ENCODE data around the gene PRKCZ.

PRKCZ gene

DNA sequence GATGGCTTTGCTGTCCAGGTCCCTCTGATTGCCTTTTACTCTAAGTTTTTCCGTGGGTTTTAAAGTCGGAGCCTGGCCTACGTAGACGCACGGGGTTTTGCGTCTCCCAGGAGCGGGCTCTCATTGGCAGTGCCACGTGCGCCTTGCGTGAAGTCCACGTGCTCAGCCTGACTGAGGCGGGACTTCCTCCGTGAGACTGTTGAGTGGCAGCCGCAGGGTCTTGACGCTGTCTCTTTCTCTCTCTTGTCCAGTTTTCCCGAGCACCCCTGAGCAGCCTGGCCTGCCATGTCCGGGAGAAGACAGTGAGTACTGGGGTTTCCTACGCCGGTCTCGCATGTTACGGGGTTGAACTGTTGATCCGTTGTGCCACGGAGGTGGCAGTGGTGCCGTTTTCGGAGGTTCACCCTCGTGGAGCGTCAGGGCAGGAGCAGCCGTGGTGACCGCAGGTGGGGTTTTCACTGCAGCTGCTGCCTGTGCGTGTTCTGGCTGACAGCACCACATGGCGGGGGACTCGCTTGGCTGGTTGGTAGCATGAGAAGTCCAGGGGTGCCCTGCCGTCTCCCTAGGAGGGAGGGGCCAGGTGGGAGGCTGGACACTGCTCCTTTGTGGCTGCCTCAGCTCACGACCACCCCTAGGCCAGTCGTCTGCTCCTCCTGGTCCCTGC is 9.2 kb downstream of the PRKCZ start:
- Histone ChIP-seq H3K9ac (no peak overlapping the region), H3K79me2 (no peaks in the 10 kb centered on the region), H3K27ac (no peak overlapping the region), H3K4me1 (no peaks in the 10 kb centered on the region), H3K36me3 (ENCODE audit: control insufficient read depth, insufficient read depth, low read length) (no peaks in the 10 kb centered on the region), H3K4me3 (ENCODE audit: low read depth, low read length) (no peak overlapping the region), H3K4me2 (ENCODE audit: low read length) (no peak overlapping the region), H2AFZ (no peak overlapping the region), H3K9me3 (ENCODE audit: control insufficient read depth, low read length) (no peaks in the 10 kb centered on the region), H3K27me3 (ENCODE audit: control insufficient read depth, insufficient read depth, low read length) (no peaks in the 10 kb centered on the region)
- TF ChIP-seq, protein P1, sequence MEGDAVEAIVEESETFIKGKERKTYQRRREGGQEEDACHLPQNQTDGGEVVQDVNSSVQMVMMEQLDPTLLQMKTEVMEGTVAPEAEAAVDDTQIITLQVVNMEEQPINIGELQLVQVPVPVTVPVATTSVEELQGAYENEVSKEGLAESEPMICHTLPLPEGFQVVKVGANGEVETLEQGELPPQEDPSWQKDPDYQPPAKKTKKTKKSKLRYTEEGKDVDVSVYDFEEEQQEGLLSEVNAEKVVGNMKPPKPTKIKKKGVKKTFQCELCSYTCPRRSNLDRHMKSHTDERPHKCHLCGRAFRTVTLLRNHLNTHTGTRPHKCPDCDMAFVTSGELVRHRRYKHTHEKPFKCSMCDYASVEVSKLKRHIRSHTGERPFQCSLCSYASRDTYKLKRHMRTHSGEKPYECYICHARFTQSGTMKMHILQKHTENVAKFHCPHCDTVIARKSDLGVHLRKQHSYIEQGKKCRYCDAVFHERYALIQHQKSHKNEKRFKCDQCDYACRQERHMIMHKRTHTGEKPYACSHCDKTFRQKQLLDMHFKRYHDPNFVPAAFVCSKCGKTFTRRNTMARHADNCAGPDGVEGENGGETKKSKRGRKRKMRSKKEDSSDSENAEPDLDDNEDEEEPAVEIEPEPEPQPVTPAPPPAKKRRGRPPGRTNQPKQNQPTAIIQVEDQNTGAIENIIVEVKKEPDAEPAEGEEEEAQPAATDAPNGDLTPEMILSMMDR (IDR thresholded peaks at IDR 0.05) = no peak

DNA sequence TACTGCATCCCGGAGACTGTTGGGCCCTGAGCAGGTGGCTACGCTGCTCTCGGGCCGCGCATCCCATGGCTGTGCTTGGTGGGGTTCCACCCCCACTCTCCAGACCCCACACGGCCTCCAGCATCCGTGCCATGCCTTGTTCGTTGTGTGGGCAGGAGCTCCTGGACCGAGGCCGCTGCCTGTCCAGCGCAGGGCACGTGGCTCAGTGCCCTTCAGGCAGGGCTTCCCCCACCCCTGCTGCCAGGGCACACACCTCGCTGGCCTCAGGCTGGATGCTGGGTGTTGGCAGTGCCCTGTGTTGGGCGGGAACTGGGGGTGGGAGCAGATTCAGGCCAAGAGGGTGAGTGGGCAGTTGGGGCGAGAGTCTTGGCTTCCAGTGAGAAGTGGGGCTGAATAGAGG is 9.9 kb downstream of the PRKCZ start:
- Histone ChIP-seq H3K4me2 (ENCODE audit: low read length) (no peak overlapping the region), H2AFZ (no peak overlapping the region), H3K79me2 (no peaks in the 10 kb centered on the region), H3K4me1 (no peaks in the 10 kb centered on the region), H3K36me3 (ENCODE audit: control insufficient read depth, insufficient read depth, low read length) (no peaks in the 10 kb centered on the region), H3K4me3 (ENCODE audit: low read depth, low read length) (no peak overlapping the region), H3K27ac (no peak overlapping the region), H3K9me3 (ENCODE audit: control insufficient read depth, low read length) (no peaks in the 10 kb centered on the region), H3K9ac (no peak overlapping the region), H3K27me3 (ENCODE audit: control insufficient read depth, insufficient read depth, low read length) (no peaks in the 10 kb centered on the region)
- TF ChIP-seq, protein P1 (IDR thresholded peaks at IDR 0.05) = no peak

DNA sequence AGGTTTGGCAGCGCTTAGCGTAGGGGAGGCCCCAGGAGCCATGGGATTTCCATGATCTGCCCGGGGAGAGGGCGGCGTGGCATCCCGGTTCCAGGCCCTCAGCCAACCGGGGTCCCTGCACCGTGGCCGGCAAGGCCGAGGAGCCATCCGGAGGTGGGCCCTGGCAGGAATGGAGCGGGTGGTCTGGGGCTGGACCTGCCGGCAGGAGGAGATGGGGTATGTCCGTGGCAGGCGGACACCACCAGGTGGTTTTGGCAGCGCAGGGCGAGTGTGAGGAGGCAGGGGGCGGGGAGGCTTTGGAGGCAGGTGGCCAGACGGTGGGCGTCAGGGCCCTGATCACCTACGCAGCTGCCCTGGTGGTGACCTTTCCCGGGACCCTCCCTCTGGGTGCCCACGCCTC is 10.3 kb downstream of the PRKCZ start:
- H3K9ac ChIP-seq = no peak overlapping the region
- no peaks in the 10 kb centered on the region for H3K9me3 ChIP-seq (ENCODE audit: control insufficient read depth, low read length)
- no peaks in the 10 kb centered on the region for H3K36me3 ChIP-seq (ENCODE audit: control insufficient read depth, insufficient read depth, low read length)
- H3K4me3 ChIP-seq (ENCODE audit: low read depth, low read length) = no peak overlapping the region
- no peaks in the 10 kb centered on the region for H3K4me1 ChIP-seq
- H3K4me2 ChIP-seq (ENCODE audit: low read length) = no peak overlapping the region
- no peaks in the 10 kb centered on the region for H3K79me2 ChIP-seq
- H2AFZ ChIP-seq = no peak overlapping the region
- H3K27ac ChIP-seq = no peak overlapping the region
- TF ChIP-seq, protein P1 (IDR thresholded peaks at IDR 0.05) = no peak
- H3K27me3 ChIP-seq (ENCODE audit: control insufficient read depth, insufficient read depth, low read length) = no peaks in the 10 kb centered on the region

DNA sequence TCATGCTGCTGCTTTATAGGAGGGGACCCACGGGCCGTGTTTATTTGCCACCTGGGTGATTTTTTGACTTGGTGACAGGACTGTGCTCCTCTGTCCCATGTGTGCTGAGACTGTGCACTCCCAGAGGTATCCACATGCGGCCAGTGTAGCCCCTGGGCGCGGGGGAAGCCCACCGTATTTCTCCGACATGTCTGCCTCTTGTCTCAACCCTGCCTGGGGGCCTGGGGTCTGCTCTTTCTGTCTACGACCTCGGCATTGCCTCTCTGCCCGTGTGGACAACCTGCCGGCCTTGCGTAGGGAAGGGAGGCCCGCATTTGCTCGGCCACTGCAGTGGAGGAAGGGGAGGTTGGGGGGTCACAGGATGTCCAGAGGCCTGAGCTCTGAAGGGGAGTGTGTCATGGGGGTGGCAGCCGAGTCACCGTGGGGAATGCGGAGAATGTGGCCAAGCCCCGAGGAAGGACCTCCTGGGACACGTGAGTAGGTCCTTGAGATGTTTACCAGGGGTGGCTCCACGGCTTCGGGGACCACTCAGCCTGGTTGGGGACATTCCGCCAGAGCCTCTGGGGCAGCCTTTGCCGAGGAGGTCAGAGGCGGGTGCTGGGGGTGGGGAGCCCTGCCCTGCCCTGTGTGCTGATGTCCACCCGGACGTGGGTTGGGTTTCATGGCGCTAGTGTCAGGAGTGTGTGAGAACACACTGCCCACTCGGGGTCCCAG is 11.0 kb downstream of the PRKCZ start:
- no peaks in the 10 kb centered on the region for H3K36me3 ChIP-seq (ENCODE audit: control insufficient read depth, insufficient read depth, low read length)
- H3K79me2 ChIP-seq = no peaks in the 10 kb centered on the region
- H3K4me3 ChIP-seq (ENCODE audit: low read depth, low read length) = no peak overlapping the region
- TF ChIP-seq, protein P1 (IDR thresholded peaks at IDR 0.05) = no peak
- no peaks in the 10 kb centered on the region for H3K9me3 ChIP-seq (ENCODE audit: control insufficient read depth, low read length)
- H3K27ac ChIP-seq = no peak overlapping the region
- H2AFZ ChIP-seq = no peak overlapping the region
- H3K4me1 ChIP-seq = no peaks in the 10 kb centered on the region
- no peaks in the 10 kb centered on the region for H3K27me3 ChIP-seq (ENCODE audit: control insufficient read depth, insufficient read depth, low read length)
- H3K4me2 ChIP-seq (ENCODE audit: low read length) = no peak overlapping the region
- no peak overlapping the region for H3K9ac ChIP-seq

DNA sequence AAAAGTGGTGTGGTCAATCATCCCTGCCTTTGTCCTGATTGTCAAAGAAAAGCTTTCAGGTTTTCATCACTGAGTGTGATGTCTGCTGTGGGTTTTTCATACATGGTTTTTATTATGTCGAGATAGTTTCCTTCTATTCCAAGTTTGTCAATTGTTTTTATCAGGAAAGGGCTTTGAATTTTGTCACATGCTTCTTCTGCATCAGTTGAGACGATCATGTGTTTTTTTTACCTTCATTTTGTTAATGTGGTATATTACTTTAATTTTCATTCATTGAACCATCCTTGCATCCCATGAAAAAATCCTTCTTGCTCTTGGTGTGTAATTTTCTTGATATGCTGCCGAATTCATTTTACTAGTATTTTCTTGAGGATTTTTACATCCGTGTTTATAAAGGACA is 15.5 kb downstream of the PRKCZ start:
- H3K79me2 ChIP-seq = peaks cover 4% of the 10 kb centered on the region
- TF ChIP-seq, protein P1 (IDR thresholded peaks at IDR 0.05) = no peak
- no peak overlapping the region for H3K4me3 ChIP-seq (ENCODE audit: low read depth, low read length)
- no peaks in the 10 kb centered on the region for H3K4me1 ChIP-seq
- no peak overlapping the region for H3K4me2 ChIP-seq (ENCODE audit: low read length)
- H2AFZ ChIP-seq = no peak overlapping the region
- H3K9me3 ChIP-seq (ENCODE audit: control insufficient read depth, low read length) = no peaks in the 10 kb centered on the region
- no peaks in the 10 kb centered on the region for H3K36me3 ChIP-seq (ENCODE audit: control insufficient read depth, insufficient read depth, low read length)
- no peak overlapping the region for H3K27ac ChIP-seq
- H3K9ac ChIP-seq = no peak overlapping the region
- H3K27me3 ChIP-seq (ENCODE audit: control insufficient read depth, insufficient read depth, low read length) = no peaks in the 10 kb centered on the region

All from parathyroid adenoma (tissue), 2 donors.